ENCODE measurements around the gene MTR. TPM values are rescaled to one million over a fixed set of nuclear protein-coding genes. Genes with fewer than 3 reads are reported as not detected.

MTR gene
- total RNA-seq, 1 donor, result 38.4 TPM

DNA sequence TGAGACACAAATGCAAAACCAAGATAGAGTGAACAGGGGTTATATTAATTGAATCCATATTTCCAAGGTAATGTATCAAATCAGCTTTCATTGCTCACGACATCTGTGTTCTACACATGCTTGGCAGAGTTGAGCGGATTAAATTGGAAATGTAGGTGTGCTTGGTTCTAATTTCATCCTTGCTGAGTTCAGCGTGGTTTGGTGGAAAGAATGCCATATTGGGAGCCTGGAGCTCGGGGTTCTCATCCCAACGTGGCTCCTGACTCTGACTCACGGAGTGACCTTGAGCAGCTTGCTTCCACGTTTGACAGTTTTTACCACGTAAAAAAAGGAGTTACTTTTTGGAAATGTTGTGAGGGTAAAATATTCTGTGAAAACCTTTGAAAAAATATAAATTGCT lies 92.0 kb downstream of the MTR start:
- no peak for DNase-seq (ENCODE audit: low read depth)
- no peak overlapping the region for H3K4me3 ChIP-seq (ENCODE audit: low read depth, low read length)
- TF ChIP-seq, protein P1, sequence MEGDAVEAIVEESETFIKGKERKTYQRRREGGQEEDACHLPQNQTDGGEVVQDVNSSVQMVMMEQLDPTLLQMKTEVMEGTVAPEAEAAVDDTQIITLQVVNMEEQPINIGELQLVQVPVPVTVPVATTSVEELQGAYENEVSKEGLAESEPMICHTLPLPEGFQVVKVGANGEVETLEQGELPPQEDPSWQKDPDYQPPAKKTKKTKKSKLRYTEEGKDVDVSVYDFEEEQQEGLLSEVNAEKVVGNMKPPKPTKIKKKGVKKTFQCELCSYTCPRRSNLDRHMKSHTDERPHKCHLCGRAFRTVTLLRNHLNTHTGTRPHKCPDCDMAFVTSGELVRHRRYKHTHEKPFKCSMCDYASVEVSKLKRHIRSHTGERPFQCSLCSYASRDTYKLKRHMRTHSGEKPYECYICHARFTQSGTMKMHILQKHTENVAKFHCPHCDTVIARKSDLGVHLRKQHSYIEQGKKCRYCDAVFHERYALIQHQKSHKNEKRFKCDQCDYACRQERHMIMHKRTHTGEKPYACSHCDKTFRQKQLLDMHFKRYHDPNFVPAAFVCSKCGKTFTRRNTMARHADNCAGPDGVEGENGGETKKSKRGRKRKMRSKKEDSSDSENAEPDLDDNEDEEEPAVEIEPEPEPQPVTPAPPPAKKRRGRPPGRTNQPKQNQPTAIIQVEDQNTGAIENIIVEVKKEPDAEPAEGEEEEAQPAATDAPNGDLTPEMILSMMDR (IDR thresholded peaks at IDR 0.05; ENCODE audit: insufficient read depth, low read length), result no peak

DNA sequence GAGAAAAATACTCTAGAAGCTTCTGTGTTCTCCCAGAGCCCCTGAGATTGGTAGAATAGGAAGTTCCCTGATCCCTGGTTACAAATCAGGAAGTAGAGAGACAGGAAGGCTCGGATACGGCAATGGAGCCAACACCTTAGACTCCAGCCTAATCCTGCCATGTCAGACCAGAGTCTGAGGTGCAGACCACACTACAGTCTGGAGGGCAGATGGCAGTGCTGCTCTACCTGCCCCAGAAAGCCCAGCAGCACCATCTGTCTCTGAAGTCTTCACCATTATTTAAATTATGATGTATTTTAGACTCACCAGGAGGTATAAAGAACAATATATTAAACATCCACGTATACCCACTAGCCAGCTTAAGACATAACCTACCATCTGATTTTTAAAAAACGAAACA lies 93.0 kb downstream of the MTR start:
- no peak for DNase-seq (ENCODE audit: low read depth)
- no peak overlapping the region for H3K4me3 ChIP-seq (ENCODE audit: low read depth, low read length)
- TF ChIP-seq, protein P1 (IDR thresholded peaks at IDR 0.05; ENCODE audit: insufficient read depth, low read length), result no peak

DNA sequence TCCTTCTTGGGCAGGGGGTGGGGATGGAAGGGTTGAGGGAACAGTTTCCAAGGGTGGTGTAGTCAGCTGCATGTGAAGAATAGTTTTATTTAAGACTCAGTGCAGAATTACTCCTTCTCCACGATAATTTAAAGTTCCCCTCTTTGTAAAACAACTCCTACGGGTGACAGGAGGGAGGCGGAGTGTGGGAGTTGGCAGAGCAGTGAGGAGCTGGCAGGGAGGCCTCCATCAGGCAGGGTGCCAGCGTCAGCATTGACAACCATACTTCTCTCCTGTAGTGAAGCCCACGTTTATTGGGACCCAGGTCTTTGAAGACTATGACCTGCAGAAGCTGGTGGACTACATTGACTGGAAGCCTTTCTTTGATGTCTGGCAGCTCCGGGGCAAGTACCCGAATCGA lies 93.8 kb downstream of the MTR start:
- TF ChIP-seq, protein P1 (IDR thresholded peaks at IDR 0.05; ENCODE audit: insufficient read depth, low read length), result no peak
- no peak overlapping the region for H3K4me3 ChIP-seq (ENCODE audit: low read depth, low read length)
- DNase-seq (ENCODE audit: low read depth), result no peak

DNA sequence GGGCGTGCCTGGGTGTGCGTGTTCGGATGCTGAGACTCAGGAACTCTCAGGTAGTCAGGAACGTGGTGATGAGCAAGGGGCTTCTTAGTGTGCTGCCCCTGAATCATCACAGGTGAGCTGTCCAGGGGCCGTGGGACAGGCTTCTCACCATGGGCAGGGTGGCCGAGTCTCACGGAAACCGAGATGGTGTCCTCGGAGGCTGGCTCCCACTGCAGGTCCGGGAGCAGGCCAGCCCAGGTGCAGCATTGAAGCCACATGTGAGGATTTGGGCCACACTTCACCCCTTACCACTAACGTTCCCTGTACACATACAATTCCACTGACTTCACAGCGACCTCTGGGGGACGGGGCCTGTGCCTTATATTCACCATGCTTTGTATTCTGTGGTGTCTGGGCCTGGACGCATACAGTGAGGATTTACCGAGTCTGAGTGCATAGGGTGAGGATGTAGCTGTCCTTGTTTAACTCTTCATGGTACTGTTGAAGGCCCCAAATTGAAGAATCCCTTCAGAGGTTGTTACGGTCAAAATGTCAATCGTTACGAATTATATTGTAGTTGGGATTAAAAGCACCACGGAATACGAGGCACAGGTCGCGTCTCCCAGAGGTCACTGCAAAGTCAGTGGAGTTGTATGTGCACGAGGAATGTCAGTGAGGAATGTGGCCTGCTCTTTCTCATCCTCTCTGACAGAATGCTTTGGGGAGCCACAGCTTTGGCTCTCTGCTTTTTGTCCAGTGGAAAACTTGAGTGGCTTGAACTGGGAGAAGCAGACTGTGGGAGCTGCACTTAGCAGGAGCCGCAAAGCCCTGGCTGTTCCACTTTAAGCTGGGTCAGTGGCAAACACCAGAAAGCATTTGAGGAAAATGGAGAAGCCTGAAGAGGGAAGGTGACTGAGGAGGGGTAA lies 95.3 kb downstream of the MTR start:
- TF ChIP-seq, protein P1 (IDR thresholded peaks at IDR 0.05; ENCODE audit: insufficient read depth, low read length), result no peak

DNA sequence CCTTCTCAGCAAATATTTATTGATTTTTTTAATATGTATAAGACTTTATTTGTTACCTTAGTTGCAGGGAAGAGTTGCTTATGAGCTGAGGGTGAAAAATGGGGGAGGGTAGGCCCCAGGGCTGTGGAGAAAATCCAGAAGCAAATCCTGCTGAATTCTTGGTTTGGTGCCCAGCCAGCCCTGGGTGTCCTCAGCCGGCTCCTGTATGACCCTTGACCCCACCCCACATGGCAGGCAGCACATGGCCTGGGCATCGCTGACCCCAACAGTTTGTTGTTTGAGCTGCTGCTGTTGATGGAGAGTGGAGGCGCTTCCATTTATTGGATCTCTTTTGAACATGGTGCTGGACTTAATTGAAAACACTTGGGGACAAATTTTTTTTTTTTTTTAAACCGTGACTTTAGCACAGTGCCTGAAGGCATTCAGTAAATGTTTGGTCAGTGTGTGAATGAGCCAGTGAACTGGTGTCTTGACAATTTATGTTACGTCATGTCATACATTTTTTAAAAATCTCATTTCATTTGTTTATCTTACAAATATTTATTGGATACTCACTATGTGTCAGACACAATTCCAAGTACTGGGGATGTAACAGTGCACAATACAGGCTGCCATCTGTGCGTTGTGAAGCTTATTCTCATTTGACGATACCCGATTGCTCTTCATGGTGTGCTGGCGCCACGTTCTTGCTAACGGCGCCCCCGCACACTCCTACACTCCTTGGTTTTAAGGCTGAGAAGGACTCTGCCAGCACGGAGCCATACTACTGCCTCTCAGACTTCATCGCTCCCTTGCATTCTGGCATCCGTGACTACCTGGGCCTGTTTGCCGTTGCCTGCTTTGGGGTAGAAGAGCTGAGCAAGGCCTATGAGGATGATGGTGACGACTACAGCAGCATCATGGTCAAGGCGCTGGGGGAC lies 98.8 kb downstream of the MTR start:
- H3K4me3 ChIP-seq (ENCODE audit: low read depth, low read length), result no peak overlapping the region
- no peak for DNase-seq (ENCODE audit: low read depth)
- TF ChIP-seq, protein P1 (IDR thresholded peaks at IDR 0.05; ENCODE audit: insufficient read depth, low read length), result no peak

More for the DNA sequence above, 95.3 kb downstream of the MTR start:
- no peak overlapping the region for H3K4me3 ChIP-seq (ENCODE audit: low read depth, low read length)
- peak; percentile 14 for DNase-seq (ENCODE audit: low read depth)

DNA sequence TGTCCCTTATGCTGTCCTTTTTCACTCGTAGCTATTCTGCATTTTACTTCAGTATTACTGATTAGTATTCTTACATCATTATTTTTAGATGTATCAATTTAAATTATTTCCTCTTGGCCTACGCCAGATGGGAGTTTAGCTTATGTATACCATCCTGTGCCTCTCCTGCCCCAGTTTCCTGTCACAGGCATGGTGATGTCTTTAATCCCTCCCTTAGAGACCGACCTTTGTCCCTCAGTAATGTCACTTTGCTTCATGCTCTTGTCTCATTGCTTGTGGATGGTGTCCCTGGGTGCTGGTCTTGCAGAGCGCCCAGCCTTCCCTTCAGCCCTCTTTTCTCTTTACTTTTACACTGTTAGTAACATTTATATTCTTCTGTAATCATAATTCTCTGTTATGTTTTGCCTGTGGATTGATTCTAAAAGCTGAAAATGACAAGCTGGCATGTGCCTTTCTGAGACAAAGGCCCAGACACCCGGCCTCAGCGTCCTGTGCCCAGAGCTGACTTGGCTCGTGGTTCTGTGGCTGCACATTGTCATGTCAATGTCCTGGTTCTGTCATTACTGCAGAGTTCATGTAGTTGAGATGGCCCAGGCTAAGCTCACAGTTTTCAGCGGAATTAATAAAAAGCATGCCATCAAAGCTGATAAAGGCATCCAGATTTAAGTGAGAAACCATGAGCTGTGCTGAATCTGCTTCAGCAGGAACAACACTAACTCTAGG lies 100.7 kb downstream of the MTR start:
- no peak for DNase-seq (ENCODE audit: low read depth)
- no peak overlapping the region for H3K4me3 ChIP-seq (ENCODE audit: low read depth, low read length)
- TF ChIP-seq, protein P1 (IDR thresholded peaks at IDR 0.05; ENCODE audit: insufficient read depth, low read length), result no peak
